ENCODE data around the gene KANTR.

Gene KANTR

GRCh38 chrX:53048169-53049126, 45.5 kb upstream of the KANTR start, which contains the start of gene GPR173:
Gene GPR173, plus strand, starts transcription at chrX:53048789. Its CDS starts 27,833 bp downstream, at chrX:53076622.
- TF ChIP-seq CTCF (IDR thresholded peaks at IDR 0.05; ENCODE audit: insufficient read depth, low read length, poor library complexity, severe bottlenecking), result no peak
- TF ChIP-seq EZH2phosphoT487 (conservative IDR thresholded peaks at IDR 0.05; ENCODE audit: low read length), result no peak
- Histone ChIP-seq H3K79me2 (ENCODE audit: insufficient read depth, low read length) (no peaks in the 10 kb centered on the region), H2AFZ (ENCODE audit: low read depth, low read length, severe bottlenecking) (peak within 1 kb of the TSS; percentile 54), H3K36me3 (ENCODE audit: low read length) (no peaks in the 10 kb centered on the region), H3K9me2 (replicated peaks; ENCODE audit: insufficient read depth, low read length) (no peaks in the 10 kb centered on the region), H3F3A (ENCODE audit: insufficient read depth) (no peaks in the 10 kb centered on the region), H3K9me3 (ENCODE audit: insufficient read depth, low read length) (no peaks in the 10 kb centered on the region), H3K9ac (ENCODE audit: low read length) (peak within 1 kb of the TSS; percentile 52), H4K20me1 (ENCODE audit: low read depth, low read length) (no peaks in the 10 kb centered on the region), H3K27ac (ENCODE audit: low read depth, low read length) (no peak within 1 kb of the TSS), H3K4me2 (ENCODE audit: low read depth, low read length, poor library complexity, severe bottlenecking) (peak within 1 kb of the TSS; percentile 44), H3K4me3 (ENCODE audit: insufficient read depth, low read length, poor library complexity, severe bottlenecking) (peak within 1 kb of the TSS; percentile 54), H3K27me3 (ENCODE audit: low read length) (no peaks in the 10 kb centered on the region)

- H3K9ac ChIP-seq (ENCODE audit: low read length), result peak overlapping the region; percentile 52; the same call in 1 of the 2 replicates
- H2AFZ ChIP-seq (ENCODE audit: low read depth, low read length, severe bottlenecking), result no peak overlapping the region
- H3K4me3 ChIP-seq (ENCODE audit: insufficient read depth, low read length, poor library complexity, severe bottlenecking), result peak overlapping the region; percentile 32
- H3K9me3 ChIP-seq (ENCODE audit: insufficient read depth, low read length), result no peaks in the 10 kb centered on the region
- no peaks in the 10 kb centered on the region for H3K9me2 ChIP-seq (replicated peaks; ENCODE audit: insufficient read depth, low read length)
- TF ChIP-seq EZH2phosphoT487 (conservative IDR thresholded peaks at IDR 0.05; ENCODE audit: low read length), result no peak
- no peak for TF ChIP-seq CTCF (IDR thresholded peaks at IDR 0.05; ENCODE audit: insufficient read depth, low read length, poor library complexity, severe bottlenecking)
- H4K20me1 ChIP-seq (ENCODE audit: low read depth, low read length), result no peaks in the 10 kb centered on the region
- no peaks in the 10 kb centered on the region for H3F3A ChIP-seq (ENCODE audit: insufficient read depth)
- H3K4me2 ChIP-seq (ENCODE audit: low read depth, low read length, poor library complexity, severe bottlenecking), result peak overlapping the region; percentile 44
- no peaks in the 10 kb centered on the region for H3K27me3 ChIP-seq (ENCODE audit: low read length)
- H3K27ac ChIP-seq (ENCODE audit: low read depth, low read length), result no peak overlapping the region
- no peaks in the 10 kb centered on the region for H3K36me3 ChIP-seq (ENCODE audit: low read length)
- H3K79me2 ChIP-seq (ENCODE audit: insufficient read depth, low read length), result no peaks in the 10 kb centered on the region
Observed at GRCh38 chrX:53049127-53049517, 44.8 kb upstream of the KANTR start.

GRCh38 chrX:53050841-53051240, 43.1 kb upstream of the KANTR start:
- Histone ChIP-seq H3K79me2 (ENCODE audit: insufficient read depth, low read length) (no peaks in the 10 kb centered on the region), H3F3A (ENCODE audit: insufficient read depth) (no peaks in the 10 kb centered on the region), H3K9me2 (replicated peaks; ENCODE audit: insufficient read depth, low read length) (no peaks in the 10 kb centered on the region), H3K27me3 (ENCODE audit: low read length) (no peaks in the 10 kb centered on the region), H3K4me3 (ENCODE audit: insufficient read depth, low read length, poor library complexity, severe bottlenecking) (no peak overlapping the region), H4K20me1 (ENCODE audit: low read depth, low read length) (no peaks in the 10 kb centered on the region), H3K9me3 (ENCODE audit: insufficient read depth, low read length) (no peaks in the 10 kb centered on the region), H3K4me2 (ENCODE audit: low read depth, low read length, poor library complexity, severe bottlenecking) (no peak overlapping the region), H2AFZ (ENCODE audit: low read depth, low read length, severe bottlenecking) (no peak overlapping the region), H3K27ac (ENCODE audit: low read depth, low read length) (no peak overlapping the region), H3K36me3 (ENCODE audit: low read length) (no peaks in the 10 kb centered on the region), H3K9ac (ENCODE audit: low read length) (no peak overlapping the region)
- TF ChIP-seq EZH2phosphoT487 (conservative IDR thresholded peaks at IDR 0.05; ENCODE audit: low read length) (no peak), CTCF (IDR thresholded peaks at IDR 0.05; ENCODE audit: insufficient read depth, low read length, poor library complexity, severe bottlenecking) (no peak)
